NCI-H345 treated with DMSO at 0.1 percent for 48 hours (cell line): ENCODE results near the gene FXYD7.

Experiments
- DNase-seq: peaks from one replicate; lab custom pipeline; 2025; ENCODE audit not compliant: unreplicated experiment; lab: John Stamatoyannopoulos, UW

FXYD7 gene

DNA sequence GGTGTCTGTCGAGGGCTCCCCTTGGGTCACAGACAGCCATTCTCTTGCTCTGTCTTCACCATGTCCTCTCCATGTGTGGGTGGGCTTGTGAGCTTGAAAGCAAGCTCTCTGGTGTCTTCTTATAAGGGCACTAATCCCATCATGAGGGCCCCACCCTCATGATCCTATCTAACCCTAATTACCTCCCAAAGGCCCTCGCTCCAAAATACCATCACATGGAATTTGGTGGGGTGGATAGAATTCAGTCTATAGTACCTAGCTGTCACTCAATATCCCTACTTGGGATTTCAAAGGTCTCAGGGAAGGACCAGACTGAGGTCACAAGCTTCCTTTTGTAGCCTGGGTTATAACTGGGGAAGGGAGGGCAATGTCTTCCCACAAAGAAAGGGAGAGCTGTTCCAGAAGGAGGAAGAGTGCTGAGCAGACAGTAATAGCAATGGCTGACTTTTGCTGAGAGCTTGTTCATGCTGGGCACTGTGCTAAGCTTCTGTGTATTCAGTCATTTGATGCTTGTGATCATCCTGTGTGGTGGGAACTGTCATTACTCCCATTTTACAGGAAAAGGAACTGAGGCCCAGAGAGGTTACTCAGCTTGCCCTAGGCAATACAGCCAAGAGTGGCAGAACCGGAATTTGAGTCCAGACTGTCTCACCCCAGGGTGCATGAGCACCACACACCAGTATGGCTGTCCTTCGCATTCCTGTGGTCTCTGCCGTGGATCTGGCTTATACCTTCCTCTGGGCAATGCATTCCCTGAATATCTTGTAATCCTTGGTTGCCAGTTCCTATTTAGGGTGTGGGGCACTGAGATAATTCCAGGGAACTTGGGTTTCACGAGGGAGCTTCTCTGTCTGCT, 19.6 kb downstream of the FXYD7 start:
- no peak for DNase-seq

- no peak for DNase-seq
These were observed 21.4 kb downstream of the FXYD7 start for GRCh38 chr19:35164418-35164817.

GRCh38 chr19:35165200-35166058, 22.4 kb downstream of the FXYD7 start:
- DNase-seq, result no peak

DNA sequence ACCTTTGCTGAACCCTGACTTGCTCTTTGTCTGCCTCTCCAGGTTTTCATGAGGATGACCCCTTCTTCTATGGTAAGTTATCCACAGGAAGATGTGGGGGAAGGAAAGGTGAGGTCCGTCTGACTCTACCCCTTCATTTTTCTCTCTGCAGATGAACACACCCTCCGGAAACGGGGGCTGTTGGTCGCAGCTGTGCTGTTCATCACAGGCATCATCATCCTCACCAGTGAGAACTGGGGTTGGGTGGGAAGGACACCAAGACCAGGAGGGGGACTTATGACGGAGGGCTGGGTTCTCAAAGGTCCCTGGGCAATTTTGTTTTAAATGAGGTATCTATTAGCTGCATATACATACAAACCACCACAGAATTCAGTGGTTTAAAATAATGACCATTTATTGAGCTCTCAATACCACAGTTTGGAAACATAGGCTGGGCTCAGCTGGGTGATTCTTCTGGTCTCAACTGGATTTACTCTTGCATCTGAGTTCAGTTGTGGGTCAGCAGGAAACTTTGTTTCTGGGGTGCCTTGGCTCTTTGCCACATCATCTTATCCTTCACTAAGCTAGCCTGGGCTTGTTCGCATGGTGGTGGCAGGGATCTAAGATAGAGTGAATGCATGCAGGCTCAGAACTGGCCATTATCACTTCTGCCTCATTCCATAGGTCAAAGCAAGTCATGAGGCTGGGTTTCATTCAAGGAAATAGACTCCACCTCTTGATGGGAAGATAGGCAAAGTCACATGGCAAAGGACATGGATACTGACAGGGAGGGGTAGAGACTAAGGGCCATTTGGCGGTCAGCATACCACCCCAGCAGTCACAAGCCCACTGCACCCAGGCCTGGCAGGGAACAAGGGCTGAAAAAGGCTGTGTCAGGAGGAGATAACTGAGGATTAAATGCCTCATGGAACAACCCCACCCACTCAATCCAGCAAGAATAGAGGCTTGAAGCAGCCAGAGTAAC, 23.3 kb downstream of the FXYD7 start:
- no peak for DNase-seq

- no peak for DNase-seq
These were observed 24.4 kb downstream of the FXYD7 start for GRCh38 chr19:35167251-35168119.

DNA sequence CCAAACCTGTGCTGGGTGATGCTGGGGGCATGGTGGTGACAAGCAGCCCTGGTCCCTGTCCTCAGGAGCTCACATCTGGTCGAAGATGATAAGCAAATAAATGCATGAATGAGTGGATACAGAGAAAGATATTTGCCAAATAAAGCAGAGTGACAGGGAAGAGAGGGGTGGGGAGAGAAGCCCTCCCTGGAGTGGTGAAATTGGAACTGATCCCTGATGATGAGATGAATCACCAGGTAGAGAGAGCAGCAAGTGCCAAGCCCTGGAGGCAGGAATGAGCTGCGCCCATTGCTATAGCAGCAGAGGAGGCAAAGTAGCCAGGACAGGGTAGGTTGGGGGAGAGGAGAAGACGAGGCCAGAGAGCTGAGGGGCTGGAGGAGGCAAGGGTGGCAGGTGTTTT, 25.1 kb downstream of the FXYD7 start:
- DNase-seq, result peak; percentile 63

DNA sequence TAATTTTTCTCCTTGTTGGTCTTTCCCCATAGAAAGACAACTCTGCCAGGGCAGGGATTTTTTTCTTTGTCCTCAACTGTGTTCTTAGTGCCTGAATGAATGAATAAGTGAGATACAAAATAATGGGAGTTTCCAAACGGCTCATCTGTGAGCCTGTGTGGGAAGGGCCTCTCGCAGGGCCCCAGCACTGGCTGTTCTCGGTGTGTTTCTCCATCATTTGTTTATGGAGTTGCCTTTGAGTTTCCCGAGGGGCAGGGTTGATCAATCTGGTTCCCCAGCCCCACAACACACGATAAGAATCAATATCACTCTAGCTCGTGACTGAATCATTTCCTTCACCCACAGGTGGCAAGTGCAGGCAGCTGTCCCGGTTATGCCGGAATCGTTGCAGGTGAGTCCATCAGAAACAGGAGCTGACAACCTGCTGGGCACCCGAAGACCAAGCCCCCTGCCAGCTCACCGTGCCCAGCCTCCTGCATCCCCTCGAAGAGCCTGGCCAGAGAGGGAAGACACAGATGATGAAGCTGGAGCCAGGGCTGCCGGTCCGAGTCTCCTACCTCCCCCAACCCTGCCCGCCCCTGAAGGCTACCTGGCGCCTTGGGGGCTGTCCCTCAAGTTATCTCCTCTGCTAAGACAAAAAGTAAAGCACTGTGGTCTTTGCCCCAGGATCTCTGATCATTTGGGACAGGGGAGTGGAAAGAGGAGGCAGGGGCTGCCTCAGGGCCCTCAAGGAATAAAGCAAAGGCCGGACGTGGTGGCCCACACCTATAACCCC, 26.4 kb downstream of the FXYD7 start:
- DNase-seq, result no peak

GRCh38 chr19:35170359-35171061, 27.5 kb downstream of the FXYD7 start:
- no peak for DNase-seq

- DNase-seq, result no peak
These were observed 28.7 kb downstream of the FXYD7 start for GRCh38 chr19:35171730-35172129.

- DNase-seq, result no peak
These were observed 31.2 kb downstream of the FXYD7 start for GRCh38 chr19:35174226-35174625.

GRCh38 chr19:35176181-35176570, 33.1 kb downstream of the FXYD7 start:
- DNase-seq, result no peak

DNA sequence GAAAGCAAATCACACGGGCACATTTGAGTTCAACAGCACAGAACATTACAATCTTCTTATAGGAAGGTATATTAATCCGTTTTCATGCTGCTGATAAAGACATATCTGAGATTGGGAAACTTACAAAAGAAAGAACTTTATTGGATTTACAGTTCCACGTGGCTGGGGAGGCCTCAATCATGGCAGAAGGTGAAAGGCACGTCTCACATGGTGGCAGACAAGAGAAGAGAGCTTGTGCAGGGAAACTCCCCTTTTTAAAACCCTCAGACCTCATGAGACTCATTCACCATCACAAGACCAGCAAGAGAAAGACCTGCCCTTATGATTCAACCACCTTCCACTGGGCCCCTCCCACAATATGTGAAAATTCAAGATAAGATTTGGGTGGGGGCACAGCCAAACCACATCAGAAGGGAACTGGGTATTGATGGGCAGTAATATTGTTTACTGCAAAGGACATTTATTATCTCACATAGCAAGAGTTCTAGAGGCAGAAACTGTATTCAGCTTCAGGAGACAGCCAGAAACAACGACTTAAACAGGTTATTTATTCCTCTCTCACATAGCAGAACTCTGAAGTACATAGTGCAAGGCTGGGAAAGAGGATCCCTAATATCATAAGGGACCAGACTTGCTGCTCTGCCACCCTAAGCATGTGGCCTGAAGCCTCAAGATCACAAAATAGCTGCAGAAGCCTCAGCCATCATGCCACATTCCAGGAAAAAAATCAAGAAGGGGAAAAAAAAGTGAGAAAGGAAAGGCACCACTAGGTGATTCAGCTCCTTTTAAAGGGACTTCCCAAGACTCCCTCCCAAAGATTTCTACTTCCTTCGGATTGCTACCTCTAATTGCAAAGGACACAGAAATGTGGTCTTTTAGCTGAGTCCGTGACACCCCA, 34.6 kb downstream of the FXYD7 start:
- no peak for DNase-seq

- no peak for DNase-seq
These were observed 35.6 kb downstream of the FXYD7 start for GRCh38 chr19:35178701-35179100.

GRCh38 chr19:35179830-35180229, 36.8 kb downstream of the FXYD7 start:
- DNase-seq, result no peak

GRCh38 chr19:35181387-35181786, 38.3 kb downstream of the FXYD7 start:
- no peak for DNase-seq

DNA sequence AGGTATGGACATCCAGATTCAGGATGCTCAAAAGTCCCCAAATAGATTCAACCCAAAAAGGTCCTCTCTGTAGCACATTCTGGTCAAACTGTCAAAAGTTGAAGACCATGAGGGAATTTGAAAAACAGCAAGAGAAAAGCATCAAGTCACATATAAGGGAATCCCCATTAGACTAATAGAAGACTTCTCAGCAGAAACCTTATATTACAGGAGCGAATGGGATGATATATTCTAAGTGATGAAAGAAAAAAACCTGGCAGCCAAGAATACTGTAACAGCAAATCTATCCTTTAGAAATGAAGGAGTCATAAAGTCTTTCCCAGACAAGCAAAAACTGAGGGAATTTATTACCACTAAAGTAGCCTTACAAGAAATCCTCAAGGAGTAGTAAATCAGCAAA, 41.2 kb downstream of the FXYD7 start:
- no peak for DNase-seq

GRCh38 chr19:35184884-35185283, 41.8 kb downstream of the FXYD7 start:
- DNase-seq, result no peak
